ENCODE results near the gene B9D1. TPM values are rescaled to one million over a fixed set of nuclear protein-coding genes. Genes with fewer than 3 reads are reported as not detected.

B9D1 gene
- total RNA-seq (2014; rRNA removed) = 42.8 and 48.0 TPM in 2 replicates
- Bru-seq, nascent RNA = percentile 57 among the genes with signal in this experiment
- BruChase-seq, experiment 1, labeled RNA remaining after a 6-hour chase = percentile 42 among the genes with signal in this experiment
- BruChase-seq, experiment 2, labeled RNA remaining after a 2-hour chase = percentile 46 among the genes with signal in this experiment
- long read RNA-seq, partial matches to known transcripts = 3 of 17 reads
- long read RNA-seq, other reads (novel, unspliced or antisense) = 11 of 17 reads

GRCh38 chr17:19362277-19363113 is at the start of gene B9D1:
Gene B9D1 (minus strand): TSS chr17:19362723. CDS start chr17:19362569, 154 bp downstream.
- Histone ChIP-seq H3K27me3 (ENCODE audit: low read length) (no peaks in the 10 kb centered on the region), H4K20me1 (ENCODE audit: low read length) (no peaks in the 10 kb centered on the region), H3K9me2 (replicated peaks; ENCODE audit: low read length) (no peaks in the 10 kb centered on the region), H3K4me2 (ENCODE audit: low read length) (peak within 1 kb of the TSS; percentile 89), H3K27ac (ENCODE audit: low read length) (peak within 1 kb of the TSS; percentile 59), H2AFZ (ENCODE audit: low read length) (peak within 1 kb of the TSS; percentile 87), H3K9ac (ENCODE audit: low read length) (peak within 1 kb of the TSS; percentile 77), H3K4me1 (ENCODE audit: insufficient read depth, low read length) (peaks cover 10% of the 10 kb centered on the region), H3K79me2 (ENCODE audit: low read length) (peaks cover 4% of the 10 kb centered on the region), H3K36me3 (ENCODE audit: low read depth, low read length) (no peaks in the 10 kb centered on the region), H3K4me3 (ENCODE audit: low read length) (peak within 1 kb of the TSS; percentile 79), H3K9me3 (ENCODE audit: low read length) (no peaks in the 10 kb centered on the region), H3F3A (ENCODE audit: low read length, unreplicated experiment) (no peaks in the 10 kb centered on the region)
- peak; percentile 83 for ATAC-seq
- peak; percentile 98 for DNase-seq
- ChIA-PET POLR2A (ENCODE audit: unreplicated experiment) (interaction anchor here (0.6 to 1.7 kb wide), 3 partner anchors 15 to 40 kb away, joined by 4 to 13 read pairs (median 5); no protein-coding TSS in a partner anchor), CTCF (interaction anchor here (1.1 to 1.6 kb wide), 6 partner anchors 9 to 400 kb away, joined by 3 to 17 read pairs (median 9); partner anchors contain the start of gene MAPK7)
- no TSS peak for BruUV-seq (replicated peaks)
- intact Hi-C loops (cut with micrococcal nuclease) = loop anchor here (1.0 to 10.0 kb wide), 3 partner anchors 15 to 402 kb away; no protein-coding TSS in a partner anchor
- no peak for TF ChIP-seq EZH2 (IDR thresholded peaks at IDR 0.05; ENCODE audit: low read length, unreplicated experiment)
- peak; percentile 98 for TF ChIP-seq CTCF (conservative IDR thresholded peaks at IDR 0.05; ENCODE audit: low read depth, low read length)
- no peak for TF ChIP-seq EZH2phosphoT487 (IDR thresholded peaks at IDR 0.05; ENCODE audit: borderline replicate concordance, low read length)

- no peaks in the 10 kb centered on the region for H3K9me2 ChIP-seq (replicated peaks; ENCODE audit: low read length)
- no peaks in the 10 kb centered on the region for H3K36me3 ChIP-seq (ENCODE audit: low read depth, low read length)
- H3K9ac ChIP-seq (ENCODE audit: low read length) = no peak overlapping the region
- BruUV-seq (replicated peaks) = no TSS peak
- H3K4me2 ChIP-seq (ENCODE audit: low read length) = no peak overlapping the region
- no peaks in the 10 kb centered on the region for H3K27me3 ChIP-seq (ENCODE audit: low read length)
- no peak for DNase-seq
- H2AFZ ChIP-seq (ENCODE audit: low read length) = no peak overlapping the region
- H3K79me2 ChIP-seq (ENCODE audit: low read length) = no peaks in the 10 kb centered on the region
- H3K4me1 ChIP-seq (ENCODE audit: insufficient read depth, low read length) = no peaks in the 10 kb centered on the region
- no peaks in the 10 kb centered on the region for H3F3A ChIP-seq (ENCODE audit: low read length, unreplicated experiment)
- H3K4me3 ChIP-seq (ENCODE audit: low read length) = no peak overlapping the region
- no peak overlapping the region for H3K27ac ChIP-seq (ENCODE audit: low read length)
- CTCF ChIA-PET = no interaction called here
- ATAC-seq = no peak
- TF ChIP-seq EZH2phosphoT487 (IDR thresholded peaks at IDR 0.05; ENCODE audit: borderline replicate concordance, low read length) (no peak), EZH2 (IDR thresholded peaks at IDR 0.05; ENCODE audit: low read length, unreplicated experiment) (no peak), CTCF (conservative IDR thresholded peaks at IDR 0.05; ENCODE audit: low read depth, low read length) (no peak)
- no peaks in the 10 kb centered on the region for H3K9me3 ChIP-seq (ENCODE audit: low read length)
- intact Hi-C loops (cut with micrococcal nuclease) = no loop called here
- no peaks in the 10 kb centered on the region for H4K20me1 ChIP-seq (ENCODE audit: low read length)
- POLR2A ChIA-PET (ENCODE audit: unreplicated experiment) = no interaction called here
Measured at GRCh38 chr17:19411631-19412030, 49.1 kb upstream of the B9D1 start.

Data from PC-3 (cell line).